A549 (cell line): ENCODE measurements around the gene UVSSA. TPM values are rescaled to one million over a fixed set of nuclear protein-coding genes. Genes with fewer than 3 reads are reported as not detected.

ENCODE experiments used
- ATAC-seq, 2 experiments: fragments of 200-7000 bp in 1 of 2; fragments of >200 bp in 1 of 2; cut with Nextera tagmentation in 1 of 2; cut with Tn5 transposase in 1 of 2; 3 replicates each; pipeline versions ENCODE4 v1.8.0 to v1.9.1; 2018 to 2020; ENCODE audit warnings: mild to moderate bottlenecking in 1 of 2, moderate library complexity in 1 of 2
- CTCF ChIA-PET: fragments of 300-600 bp; sonication (Branson Sonifier 250); formaldehyde crosslinking; extraction: SDS; loops from one replicate; lab custom pipeline; 2021; ENCODE audit warnings: antibody characterized with exemption, inconsistent platforms; lab: Yijun Ruan, JAX
- POLR2A ChIA-PET: fragments of 350-600 bp; formaldehyde crosslinking; extraction: SDS; loops from one replicate; lab custom pipeline; 2021; ENCODE audit warnings: antibody characterized with exemption, inconsistent platforms; lab: Yijun Ruan, JAX
- DNase-seq, 2 experiments: peaks; one replicate each; pipeline versions ENCODE4 v3.0.0 to v3.0.0-alpha.2; 2011 to 2016; ENCODE audit warnings: low read depth in 1 of 2, low spot score in 1 of 2
- FAIRE-seq: peaks from 2 replicates; lab custom pipeline; 2011; peaks lifted over from hg19 to GRCh38; lab: Jason Lieb, UNC
- H3K27ac ChIP-seq, 2 experiments: fragments of >200 bp; sonication (Bioruptor Twin); formaldehyde crosslinking; 3 replicates each; pipeline ENCODE4 v1.5.1; 2016 to 2017
- H3K4me1 ChIP-seq: fragments of >200 bp; sonication (Bioruptor Twin); formaldehyde crosslinking; 3 replicates; pipeline ENCODE4 v1.6.1; 2016
- H3K4me2 ChIP-seq: fragments of >200 bp; sonication (Bioruptor Twin); formaldehyde crosslinking; 3 replicates; pipeline ENCODE4 v1.6.1; 2016
- H3K4me3 ChIP-seq: fragments of >200 bp; sonication (Bioruptor Twin); formaldehyde crosslinking; 3 replicates; pipeline ENCODE4 v1.5.1; 2016
- H3K9me3 ChIP-seq: fragments of >200 bp; sonication (Bioruptor Twin); formaldehyde crosslinking; 3 replicates; pipeline ENCODE4 v1.6.1; 2016
- BHLHE40 ChIP-seq: IDR thresholded peaks from 2 replicates; pipeline ENCODE4 v1.6.1; 2012; ENCODE audit warnings: low read depth, low read length, inconsistent platforms
- CEBPB ChIP-seq, 2 experiments: fragments of >200 bp in 1 of 2; sonication (Bioruptor Twin) in 1 of 2; formaldehyde crosslinking in 1 of 2; IDR thresholded peaks; 2 replicates each; pipeline ENCODE4 v1.6.1; 2012 to 2016
- CHD4 ChIP-seq: fragments of 200-600 bp; sonication (generic); IDR thresholded peaks from 2 replicates; pipeline ENCODE4 v1.6.1; 2016; ENCODE audit warnings: antibody characterized with exemption, mild to moderate bottlenecking, borderline replicate concordance
- EHMT2 ChIP-seq: fragments of 200-600 bp; sonication (generic); IDR thresholded peaks from 2 replicates; pipeline ENCODE4 v1.6.1; 2016; ENCODE audit warnings: antibody characterized with exemption, low read depth, mild to moderate bottlenecking, moderate library complexity
- ESRRA ChIP-seq: fragments of 150-350 bp; IDR thresholded peaks from 2 replicates; pipeline ENCODE4 v1.6.1; 2014; ENCODE audit warnings: mild to moderate bottlenecking, low read length, borderline replicate concordance
- FOSL2 ChIP-seq, 2 experiments: fragments of 450-650 bp in 1 of 2; fragments of >200 bp in 1 of 2; sonication (Bioruptor Twin) in 1 of 2; formaldehyde crosslinking; IDR thresholded peaks; 2 replicates each; pipeline versions ENCODE4 v1.5.0 to v1.6.1; 2016 to 2020; ENCODE audit warnings: mild to moderate bottlenecking in 1 of 2, moderate library complexity in 1 of 2
- FOXS1 ChIP-seq: fragments of 250-450 bp; sonication (Bioruptor Pico); IDR thresholded peaks from 2 replicates; pipeline ENCODE4 v1.5.0; 2020; ENCODE audit warnings: mild to moderate bottlenecking, moderate library complexity
- HEYL ChIP-seq: fragments of 250-450 bp; sonication (Bioruptor Pico); IDR thresholded peaks from 2 replicates; pipeline ENCODE4 v1.8.0; 2021; ENCODE audit warnings: mild to moderate bottlenecking, moderate library complexity
- HOXA7 ChIP-seq: fragments of 250-450 bp; sonication (Bioruptor Pico); IDR thresholded peaks from 2 replicates; pipeline ENCODE4 v1.5.0; 2020; ENCODE audit warnings: mild to moderate bottlenecking, moderate library complexity
- JUNB ChIP-seq: fragments of >200 bp; sonication (Bioruptor Twin); formaldehyde crosslinking; IDR thresholded peaks from 2 replicates; pipeline ENCODE4 v1.6.1; 2016
- NFE2L2 ChIP-seq: fragments of 150-350 bp; conservative IDR thresholded peaks from 2 replicates; pipeline ENCODE4 v1.6.1; 2014; ENCODE audit warnings: low read length
- ZC3H11A ChIP-seq: fragments of 450-650 bp; IDR thresholded peaks from 2 replicates; pipeline ENCODE4 v1.6.1; 2014; ENCODE audit warnings: antibody characterized with exemption, mild to moderate bottlenecking
- ZFP36 ChIP-seq: fragments of 450-650 bp; IDR thresholded peaks from 2 replicates; pipeline ENCODE4 v1.6.1; 2014; ENCODE audit warnings: borderline replicate concordance; ENCODE audit not compliant: partially characterized antibody
- ZNF302 ChIP-seq: fragments of 250-450 bp; sonication (Bioruptor Pico); IDR thresholded peaks from 2 replicates; pipeline ENCODE4 v1.9.0; 2021; ENCODE audit warnings: inconsistent platforms, mild to moderate bottlenecking, moderate library complexity
- WGBS: methylation state at CpG from one replicate; pipeline ENCODE4 v1.1.6; 2017; ENCODE audit errors: missing lambda C conversion rate; 5-methylcytosine and 5-hydroxymethylcytosine counted together
- polyA plus RNA-seq, 4 experiments: library from polyadenylated mRNA; depleted of rRNA in 3 of 4; stranded (reverse); fragments of >200 nt; fragmentation: RNase III in 1 of 4; extraction: RNeasy Plus Mini Kit Qiagen cat#74134 plus additional on column Dnase treatment in 1 of 4; gene quantifications; 2 replicates in 3 of 4; 3 replicates in 1 of 4; pipeline ENCODE4 v1.2.3, GENCODE V29; 2011 to 2017
- TF ChIP-seq, protein P1 (sequence below): fragments of >200 bp; sonication (Bioruptor Twin); formaldehyde crosslinking; IDR thresholded peaks from 3 replicates; pipeline ENCODE4 v1.5.1; 2016
- TF ChIP-seq, protein P2 (sequence below): fragments of 250-450 bp; sonication (Bioruptor Pico); IDR thresholded peaks from 2 replicates; pipeline ENCODE4 v1.5.0; 2020; ENCODE audit warnings: low read depth, mild to moderate bottlenecking, moderate library complexity
- TF ChIP-seq, protein P3 (sequence below): fragments of 200-600 bp; sonication (generic); IDR thresholded peaks from 2 replicates; pipeline ENCODE4 v1.6.1; 2016; ENCODE audit warnings: antibody characterized with exemption, mild to moderate bottlenecking, moderate library complexity

UVSSA gene
- polyA plus RNA-seq, 2 of the 4 experiments (the other 2 are of a cell fraction), result 4.5 to 6.9 TPM

DNA sequence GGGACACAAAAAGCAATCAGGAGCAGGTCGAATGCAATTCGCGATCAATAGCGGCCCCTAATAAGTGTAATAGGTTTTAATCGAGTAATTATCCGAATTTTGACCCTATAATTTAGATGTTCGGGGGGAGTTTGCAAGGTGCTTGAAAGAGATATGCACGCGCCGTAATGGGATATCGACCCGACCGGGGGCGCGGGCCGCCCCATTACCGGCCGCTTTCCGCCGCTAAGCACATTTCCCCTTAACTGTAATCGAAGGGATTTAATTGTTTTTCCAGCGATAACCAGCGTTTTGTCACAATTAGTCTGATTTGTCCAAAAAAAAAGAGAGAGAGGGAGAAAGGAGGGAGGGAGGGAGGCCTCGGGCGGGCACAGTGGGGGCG is 58.2 kb downstream of the UVSSA start:
- TF ChIP-seq FOXS1, result no peak
- TF ChIP-seq ZNF302 (CRISPR knock-in tag), result no peak
- TF ChIP-seq, protein P1, sequence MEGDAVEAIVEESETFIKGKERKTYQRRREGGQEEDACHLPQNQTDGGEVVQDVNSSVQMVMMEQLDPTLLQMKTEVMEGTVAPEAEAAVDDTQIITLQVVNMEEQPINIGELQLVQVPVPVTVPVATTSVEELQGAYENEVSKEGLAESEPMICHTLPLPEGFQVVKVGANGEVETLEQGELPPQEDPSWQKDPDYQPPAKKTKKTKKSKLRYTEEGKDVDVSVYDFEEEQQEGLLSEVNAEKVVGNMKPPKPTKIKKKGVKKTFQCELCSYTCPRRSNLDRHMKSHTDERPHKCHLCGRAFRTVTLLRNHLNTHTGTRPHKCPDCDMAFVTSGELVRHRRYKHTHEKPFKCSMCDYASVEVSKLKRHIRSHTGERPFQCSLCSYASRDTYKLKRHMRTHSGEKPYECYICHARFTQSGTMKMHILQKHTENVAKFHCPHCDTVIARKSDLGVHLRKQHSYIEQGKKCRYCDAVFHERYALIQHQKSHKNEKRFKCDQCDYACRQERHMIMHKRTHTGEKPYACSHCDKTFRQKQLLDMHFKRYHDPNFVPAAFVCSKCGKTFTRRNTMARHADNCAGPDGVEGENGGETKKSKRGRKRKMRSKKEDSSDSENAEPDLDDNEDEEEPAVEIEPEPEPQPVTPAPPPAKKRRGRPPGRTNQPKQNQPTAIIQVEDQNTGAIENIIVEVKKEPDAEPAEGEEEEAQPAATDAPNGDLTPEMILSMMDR, result no peak
- TF ChIP-seq BHLHE40, result no peak
- no peak for TF ChIP-seq ESRRA
- no peak for TF ChIP-seq ZC3H11A
- TF ChIP-seq HEYL (CRISPR knock-in tag), result no peak
- TF ChIP-seq, protein P2, sequence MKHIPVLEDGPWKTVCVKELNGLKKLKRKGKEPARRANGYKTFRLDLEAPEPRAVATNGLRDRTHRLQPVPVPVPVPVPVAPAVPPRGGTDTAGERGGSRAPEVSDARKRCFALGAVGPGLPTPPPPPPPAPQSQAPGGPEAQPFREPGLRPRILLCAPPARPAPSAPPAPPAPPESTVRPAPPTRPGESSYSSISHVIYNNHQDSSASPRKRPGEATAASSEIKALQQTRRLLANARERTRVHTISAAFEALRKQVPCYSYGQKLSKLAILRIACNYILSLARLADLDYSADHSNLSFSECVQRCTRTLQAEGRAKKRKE (CRISPR knock-in tag), result no peak
- no peak for TF ChIP-seq HOXA7 (CRISPR knock-in tag)
- no peak for TF ChIP-seq FOSL2 (IDR thresholded peaks at IDR 0.05)
- no peak for TF ChIP-seq FOSL2 (CRISPR knock-in tag; IDR thresholded peaks at IDR 0.05)
- no peak for TF ChIP-seq EHMT2
- TF ChIP-seq CHD4, result no peak
- TF ChIP-seq NFE2L2, result no peak
- no peak for TF ChIP-seq JUNB
- TF ChIP-seq CEBPB (IDR thresholded peaks at IDR 0.05), result no peak
- no peak for TF ChIP-seq ZFP36
- TF ChIP-seq, protein P3, sequence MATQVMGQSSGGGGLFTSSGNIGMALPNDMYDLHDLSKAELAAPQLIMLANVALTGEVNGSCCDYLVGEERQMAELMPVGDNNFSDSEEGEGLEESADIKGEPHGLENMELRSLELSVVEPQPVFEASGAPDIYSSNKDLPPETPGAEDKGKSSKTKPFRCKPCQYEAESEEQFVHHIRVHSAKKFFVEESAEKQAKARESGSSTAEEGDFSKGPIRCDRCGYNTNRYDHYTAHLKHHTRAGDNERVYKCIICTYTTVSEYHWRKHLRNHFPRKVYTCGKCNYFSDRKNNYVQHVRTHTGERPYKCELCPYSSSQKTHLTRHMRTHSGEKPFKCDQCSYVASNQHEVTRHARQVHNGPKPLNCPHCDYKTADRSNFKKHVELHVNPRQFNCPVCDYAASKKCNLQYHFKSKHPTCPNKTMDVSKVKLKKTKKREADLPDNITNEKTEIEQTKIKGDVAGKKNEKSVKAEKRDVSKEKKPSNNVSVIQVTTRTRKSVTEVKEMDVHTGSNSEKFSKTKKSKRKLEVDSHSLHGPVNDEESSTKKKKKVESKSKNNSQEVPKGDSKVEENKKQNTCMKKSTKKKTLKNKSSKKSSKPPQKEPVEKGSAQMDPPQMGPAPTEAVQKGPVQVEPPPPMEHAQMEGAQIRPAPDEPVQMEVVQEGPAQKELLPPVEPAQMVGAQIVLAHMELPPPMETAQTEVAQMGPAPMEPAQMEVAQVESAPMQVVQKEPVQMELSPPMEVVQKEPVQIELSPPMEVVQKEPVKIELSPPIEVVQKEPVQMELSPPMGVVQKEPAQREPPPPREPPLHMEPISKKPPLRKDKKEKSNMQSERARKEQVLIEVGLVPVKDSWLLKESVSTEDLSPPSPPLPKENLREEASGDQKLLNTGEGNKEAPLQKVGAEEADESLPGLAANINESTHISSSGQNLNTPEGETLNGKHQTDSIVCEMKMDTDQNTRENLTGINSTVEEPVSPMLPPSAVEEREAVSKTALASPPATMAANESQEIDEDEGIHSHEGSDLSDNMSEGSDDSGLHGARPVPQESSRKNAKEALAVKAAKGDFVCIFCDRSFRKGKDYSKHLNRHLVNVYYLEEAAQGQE, result no peak
- TF ChIP-seq, all 56 proteins: peak for 0
- 58% methylated on average over 23 of the region's 26 CpGs for WGBS
- no peak for FAIRE-seq

GRCh38 chr4:1405636-1406393 is 58.8 kb downstream of the UVSSA start:
- no peak for ATAC-seq
- H3K4me3 ChIP-seq, result no peak overlapping the region
- TF ChIP-seq ZFP36, result no peak
- TF ChIP-seq, all 56 proteins: peak for 0
- POLR2A ChIA-PET, result no interaction called here
- no peak for DNase-seq
- no peak for FAIRE-seq
- CTCF ChIA-PET, result no interaction called here
- Histone ChIP-seq H3K9me3 (no peaks in the 10 kb centered on the region), H3K4me1 (no peaks in the 10 kb centered on the region), H3K27ac (no peak overlapping the region), H3K4me2 (no peak overlapping the region)
- 64% methylated on average over 5 of the region's 90 CpGs for WGBS

More for the DNA sequence above, 58.2 kb downstream of the UVSSA start:
- H3K4me3 ChIP-seq, result no peak overlapping the region
- no peaks in the 10 kb centered on the region for H3K9me3 ChIP-seq
- ChIA-PET CTCF (no interaction called here), POLR2A (no interaction called here)
- H3K4me2 ChIP-seq, result no peak overlapping the region
- H3K27ac ChIP-seq, result no peak overlapping the region
- no peak for DNase-seq
- no peaks in the 10 kb centered on the region for H3K4me1 ChIP-seq
- ATAC-seq, result no peak
